Liver (tissue), 3 donors: ENCODE data around the gene C1orf94.

Experiments used
- TAF1 ChIP-seq: conservative IDR thresholded peaks from 2 replicates; pipeline ENCODE4 v1.6.1; 2016; ENCODE audit warnings: antibody characterized with exemption, mild to moderate bottlenecking
- YY1 ChIP-seq: IDR thresholded peaks from 2 replicates; pipeline ENCODE4 v1.6.1; 2016; ENCODE audit warnings: antibody characterized with exemption, mild to moderate bottlenecking
- TF ChIP-seq, protein P1 (sequence below): fragments of 150-350 bp; IDR thresholded peaks from 2 replicates; pipeline ENCODE4 v1.5.1; 2017; ENCODE audit warnings: improper control_type of control experiment, low read depth, low read length; ENCODE audit not compliant: missing input control
- TF ChIP-seq, protein P2 (sequence below): IDR thresholded peaks from 2 replicates; pipeline ENCODE4 v1.6.1; 2016; ENCODE audit warnings: antibody characterized with exemption
- TF ChIP-seq, protein P3 (sequence below): IDR thresholded peaks from 2 replicates; pipeline ENCODE4 v1.6.1; 2016; ENCODE audit warnings: antibody characterized with exemption
- donor health status: healthy.
- donor health status: healthy.

DNA sequence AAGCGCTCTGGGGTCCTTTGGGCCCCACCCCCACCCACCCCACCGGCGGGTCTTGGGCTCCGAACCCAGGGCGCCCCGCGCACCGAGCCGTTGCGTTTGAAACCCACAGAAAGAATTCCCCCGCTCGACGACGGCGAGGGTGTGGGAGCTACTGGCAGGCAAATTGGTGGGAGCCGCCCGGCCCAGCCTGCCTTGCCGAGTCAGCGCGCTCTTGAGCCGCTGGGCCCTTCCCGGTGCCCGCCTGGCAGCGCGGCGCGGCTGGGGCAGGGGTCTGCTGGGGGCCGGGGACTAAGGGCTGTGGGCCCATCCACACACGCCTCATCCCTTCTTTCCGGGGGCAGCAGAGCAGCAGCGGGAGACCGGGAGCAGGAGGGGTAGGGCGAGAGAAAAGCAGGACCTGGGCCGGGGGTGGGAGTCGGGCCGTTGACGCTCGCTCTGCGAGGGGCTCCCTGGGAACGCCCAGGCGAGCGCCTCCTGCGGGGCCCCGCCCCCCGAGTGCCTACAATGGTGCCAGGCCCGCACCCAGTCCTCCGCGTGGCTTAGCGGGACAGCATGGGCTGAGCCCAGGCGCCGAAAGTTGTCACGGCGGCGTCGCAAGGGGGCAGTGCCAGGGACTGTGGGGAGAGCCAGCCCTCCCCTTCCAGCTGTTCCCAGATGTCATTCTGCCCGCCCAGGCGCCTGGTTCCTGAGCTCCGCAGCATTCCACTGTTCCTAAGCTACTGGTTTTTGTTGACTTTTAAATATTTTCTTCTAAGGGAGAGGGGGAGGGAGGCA lies at the start of gene C1orf94:
- TF ChIP-seq, protein P1, sequence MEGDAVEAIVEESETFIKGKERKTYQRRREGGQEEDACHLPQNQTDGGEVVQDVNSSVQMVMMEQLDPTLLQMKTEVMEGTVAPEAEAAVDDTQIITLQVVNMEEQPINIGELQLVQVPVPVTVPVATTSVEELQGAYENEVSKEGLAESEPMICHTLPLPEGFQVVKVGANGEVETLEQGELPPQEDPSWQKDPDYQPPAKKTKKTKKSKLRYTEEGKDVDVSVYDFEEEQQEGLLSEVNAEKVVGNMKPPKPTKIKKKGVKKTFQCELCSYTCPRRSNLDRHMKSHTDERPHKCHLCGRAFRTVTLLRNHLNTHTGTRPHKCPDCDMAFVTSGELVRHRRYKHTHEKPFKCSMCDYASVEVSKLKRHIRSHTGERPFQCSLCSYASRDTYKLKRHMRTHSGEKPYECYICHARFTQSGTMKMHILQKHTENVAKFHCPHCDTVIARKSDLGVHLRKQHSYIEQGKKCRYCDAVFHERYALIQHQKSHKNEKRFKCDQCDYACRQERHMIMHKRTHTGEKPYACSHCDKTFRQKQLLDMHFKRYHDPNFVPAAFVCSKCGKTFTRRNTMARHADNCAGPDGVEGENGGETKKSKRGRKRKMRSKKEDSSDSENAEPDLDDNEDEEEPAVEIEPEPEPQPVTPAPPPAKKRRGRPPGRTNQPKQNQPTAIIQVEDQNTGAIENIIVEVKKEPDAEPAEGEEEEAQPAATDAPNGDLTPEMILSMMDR, result no peak
- TF ChIP-seq, protein P2, sequence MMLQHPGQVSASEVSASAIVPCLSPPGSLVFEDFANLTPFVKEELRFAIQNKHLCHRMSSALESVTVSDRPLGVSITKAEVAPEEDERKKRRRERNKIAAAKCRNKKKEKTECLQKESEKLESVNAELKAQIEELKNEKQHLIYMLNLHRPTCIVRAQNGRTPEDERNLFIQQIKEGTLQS, result no peak
- TF ChIP-seq, protein P3, sequence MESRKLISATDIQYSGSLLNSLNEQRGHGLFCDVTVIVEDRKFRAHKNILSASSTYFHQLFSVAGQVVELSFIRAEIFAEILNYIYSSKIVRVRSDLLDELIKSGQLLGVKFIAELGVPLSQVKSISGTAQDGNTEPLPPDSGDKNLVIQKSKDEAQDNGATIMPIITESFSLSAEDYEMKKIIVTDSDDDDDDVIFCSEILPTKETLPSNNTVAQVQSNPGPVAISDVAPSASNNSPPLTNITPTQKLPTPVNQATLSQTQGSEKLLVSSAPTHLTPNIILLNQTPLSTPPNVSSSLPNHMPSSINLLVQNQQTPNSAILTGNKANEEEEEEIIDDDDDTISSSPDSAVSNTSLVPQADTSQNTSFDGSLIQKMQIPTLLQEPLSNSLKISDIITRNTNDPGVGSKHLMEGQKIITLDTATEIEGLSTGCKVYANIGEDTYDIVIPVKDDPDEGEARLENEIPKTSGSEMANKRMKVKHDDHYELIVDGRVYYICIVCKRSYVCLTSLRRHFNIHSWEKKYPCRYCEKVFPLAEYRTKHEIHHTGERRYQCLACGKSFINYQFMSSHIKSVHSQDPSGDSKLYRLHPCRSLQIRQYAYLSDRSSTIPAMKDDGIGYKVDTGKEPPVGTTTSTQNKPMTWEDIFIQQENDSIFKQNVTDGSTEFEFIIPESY, result no peak
- TF ChIP-seq TAF1, result no peak
- no peak for TF ChIP-seq YY1
